OCI-LY7 (cell line): Measurements from ENCODE around the gene CIAO3. TPM values are rescaled to one million over a fixed set of nuclear protein-coding genes. Genes with fewer than 3 reads are reported as not detected.

ENCODE experiments used
- BruUV-seq: library from RNA; stranded (reverse); fragments of 400-500 nt; replicated peaks from 2 replicates; lab custom pipeline; 2021; lab: Mats Ljungman, UMichigan
- CTCF ChIA-PET: fragments of 300-600 bp; sonication (Branson Sonifier 250); formaldehyde crosslinking; loops from one replicate; lab custom pipeline; 2022; ENCODE audit warnings: antibody characterized with exemption; ENCODE audit not compliant: unreplicated experiment; lab: Charles Lee
- POLR2A ChIA-PET: fragments of 300-600 bp; sonication (Branson Sonifier 250); formaldehyde crosslinking; loops from one replicate; lab custom pipeline; 2022; ENCODE audit warnings: antibody characterized with exemption; lab: Charles Lee
- DNase-seq: peaks from one replicate; pipeline ENCODE4 v3.0.0-alpha.2; 2015; ENCODE audit warnings: low spot score
- H2AFZ ChIP-seq: fragments of 200-600 bp; sonication (generic), shearing (Covaris generic); 2 replicates; pipeline ENCODE4 v1.6.1; 2014; ENCODE audit warnings: mild to moderate bottlenecking, antibody characterized with exemption, low read length, moderate library complexity
- H3K27ac ChIP-seq: fragments of 200-600 bp; sonication (generic); 2 replicates; pipeline ENCODE4 v1.5.1; 2014; ENCODE audit warnings: mixed run types, low read depth, mild to moderate bottlenecking, moderate library complexity, low read length, inconsistent platforms; ENCODE audit not compliant: poor library complexity, severe bottlenecking
- H3K36me3 ChIP-seq: fragments of 200-600 bp; sonication (generic); 2 replicates; pipeline ENCODE4 v1.6.1; 2014; ENCODE audit warnings: mild to moderate bottlenecking, antibody characterized with exemption, low read length, moderate library complexity, mixed read lengths; ENCODE audit not compliant: insufficient read depth
- H3K4me1 ChIP-seq: fragments of 200-600 bp; sonication (generic); 2 replicates; pipeline ENCODE4 v1.5.1; 2014; ENCODE audit warnings: mild to moderate bottlenecking, low read length; ENCODE audit not compliant: insufficient read depth, poor library complexity, severe bottlenecking
- H3K4me2 ChIP-seq: fragments of 200-600 bp; sonication (generic); 2 replicates; pipeline ENCODE4 v1.6.1; 2014; ENCODE audit warnings: mild to moderate bottlenecking, low read length
- H3K4me3 ChIP-seq: fragments of 200-600 bp; sonication (generic); 2 replicates; pipeline ENCODE4 v1.5.1; 2014; ENCODE audit warnings: mild to moderate bottlenecking, low read depth, low read length; ENCODE audit not compliant: poor library complexity, severe bottlenecking
- H3K79me2 ChIP-seq: fragments of 200-600 bp; sonication (generic); 2 replicates; pipeline ENCODE4 v1.6.1; 2016; ENCODE audit warnings: low read depth, mild to moderate bottlenecking, low read length, moderate library complexity, mixed read lengths; ENCODE audit not compliant: insufficient read depth
- H3K9me2 ChIP-seq: fragments of 200-600 bp; sonication (generic); 2 replicates; pipeline ENCODE4 v1.6.1; 2016; ENCODE audit warnings: mild to moderate bottlenecking, low read length, mixed read lengths; ENCODE audit not compliant: insufficient read depth
- H3K9me3 ChIP-seq: fragments of 200-600 bp; sonication (generic); 2 replicates; pipeline ENCODE4 v1.6.1; 2014; ENCODE audit warnings: mild to moderate bottlenecking, mixed run types, low read length, mixed read lengths
- H4K20me1 ChIP-seq: fragments of 200-600 bp; sonication (generic); 2 replicates; pipeline ENCODE4 v1.6.1; 2014; ENCODE audit warnings: mild to moderate bottlenecking, antibody characterized with exemption, low read length, moderate library complexity, mixed read lengths; ENCODE audit not compliant: insufficient read depth
- EZH2phosphoT487 ChIP-seq: fragments of 200-600 bp; sonication (generic); IDR thresholded peaks from 2 replicates; pipeline ENCODE4 v1.6.1; 2018; ENCODE audit warnings: low read depth, borderline replicate concordance, mild to moderate bottlenecking, mixed run types, antibody characterized with exemption, low read length, moderate library complexity, mixed read lengths
- intact Hi-C: fragments of 100-400 bp; cut with micrococcal nuclease; formaldehyde crosslinking; loops from one replicate; pipeline ENCODE4 v1.10.0; 2022; ENCODE audit not compliant: unreplicated experiment
- total RNA-seq, 2 experiments: library from RNA; depleted of rRNA in 1 of 2; stranded (reverse); fragments of >200 nt in 1 of 2; shearing (Covaris generic) in 1 of 2; gene quantifications; 2 replicates each; pipeline ENCODE4 v1.2.3, GENCODE V29; 2014 to 2022
- TF ChIP-seq, protein P1 (sequence below): fragments of 200-600 bp; sonication (generic); conservative IDR thresholded peaks from 2 replicates; pipeline ENCODE4 v1.5.1; 2014; ENCODE audit warnings: mild to moderate bottlenecking, antibody characterized with exemption, low read length, moderate library complexity, mixed read lengths

Gene CIAO3
- total RNA-seq, 2 experiments from 2014 or later = 156 to 169 TPM

DNA sequence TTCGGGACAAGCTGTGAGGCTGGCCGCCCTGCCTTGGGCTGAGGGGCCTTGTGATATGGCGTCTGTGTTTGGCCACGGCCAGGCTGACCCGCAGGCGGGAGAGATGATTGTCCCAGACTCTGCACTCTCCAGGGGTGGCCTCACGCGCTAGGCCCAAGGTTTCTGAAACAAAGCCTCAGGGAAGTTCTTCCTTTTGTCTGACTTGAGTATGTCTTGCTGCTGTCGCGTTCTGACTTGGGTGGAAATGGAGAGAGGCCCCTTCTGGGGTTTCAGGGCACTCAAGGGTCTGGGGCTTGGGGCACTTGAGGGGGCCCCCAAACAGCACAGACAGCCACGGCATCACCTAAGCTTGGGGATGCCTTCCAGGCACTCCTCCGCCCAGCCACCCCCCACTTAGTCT is 29.7 kb downstream of the CIAO3 start:
- BruUV-seq = no TSS peak
- Histone ChIP-seq H3K9me2 (no peaks in the 10 kb centered on the region), H3K4me2 (no peak overlapping the region), H3K27ac (no peak overlapping the region), H2AFZ (no peak overlapping the region), H3K79me2 (no peaks in the 10 kb centered on the region), H3K4me3 (no peak overlapping the region), H4K20me1 (no peaks in the 10 kb centered on the region), H3K4me1 (peaks cover 12% of the 10 kb centered on the region), H3K36me3 (no peaks in the 10 kb centered on the region), H3K9me3 (no peaks in the 10 kb centered on the region)
- POLR2A ChIA-PET = no interaction called here
- intact Hi-C loops = loop anchor here (1.0 kb wide), 1 partner anchor 74 kb away; no protein-coding TSS in a partner anchor
- CTCF ChIA-PET = no interaction called here
- no peak for DNase-seq
- TF ChIP-seq EZH2phosphoT487 = no peak
- TF ChIP-seq, protein P1, sequence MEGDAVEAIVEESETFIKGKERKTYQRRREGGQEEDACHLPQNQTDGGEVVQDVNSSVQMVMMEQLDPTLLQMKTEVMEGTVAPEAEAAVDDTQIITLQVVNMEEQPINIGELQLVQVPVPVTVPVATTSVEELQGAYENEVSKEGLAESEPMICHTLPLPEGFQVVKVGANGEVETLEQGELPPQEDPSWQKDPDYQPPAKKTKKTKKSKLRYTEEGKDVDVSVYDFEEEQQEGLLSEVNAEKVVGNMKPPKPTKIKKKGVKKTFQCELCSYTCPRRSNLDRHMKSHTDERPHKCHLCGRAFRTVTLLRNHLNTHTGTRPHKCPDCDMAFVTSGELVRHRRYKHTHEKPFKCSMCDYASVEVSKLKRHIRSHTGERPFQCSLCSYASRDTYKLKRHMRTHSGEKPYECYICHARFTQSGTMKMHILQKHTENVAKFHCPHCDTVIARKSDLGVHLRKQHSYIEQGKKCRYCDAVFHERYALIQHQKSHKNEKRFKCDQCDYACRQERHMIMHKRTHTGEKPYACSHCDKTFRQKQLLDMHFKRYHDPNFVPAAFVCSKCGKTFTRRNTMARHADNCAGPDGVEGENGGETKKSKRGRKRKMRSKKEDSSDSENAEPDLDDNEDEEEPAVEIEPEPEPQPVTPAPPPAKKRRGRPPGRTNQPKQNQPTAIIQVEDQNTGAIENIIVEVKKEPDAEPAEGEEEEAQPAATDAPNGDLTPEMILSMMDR = no peak

DNA sequence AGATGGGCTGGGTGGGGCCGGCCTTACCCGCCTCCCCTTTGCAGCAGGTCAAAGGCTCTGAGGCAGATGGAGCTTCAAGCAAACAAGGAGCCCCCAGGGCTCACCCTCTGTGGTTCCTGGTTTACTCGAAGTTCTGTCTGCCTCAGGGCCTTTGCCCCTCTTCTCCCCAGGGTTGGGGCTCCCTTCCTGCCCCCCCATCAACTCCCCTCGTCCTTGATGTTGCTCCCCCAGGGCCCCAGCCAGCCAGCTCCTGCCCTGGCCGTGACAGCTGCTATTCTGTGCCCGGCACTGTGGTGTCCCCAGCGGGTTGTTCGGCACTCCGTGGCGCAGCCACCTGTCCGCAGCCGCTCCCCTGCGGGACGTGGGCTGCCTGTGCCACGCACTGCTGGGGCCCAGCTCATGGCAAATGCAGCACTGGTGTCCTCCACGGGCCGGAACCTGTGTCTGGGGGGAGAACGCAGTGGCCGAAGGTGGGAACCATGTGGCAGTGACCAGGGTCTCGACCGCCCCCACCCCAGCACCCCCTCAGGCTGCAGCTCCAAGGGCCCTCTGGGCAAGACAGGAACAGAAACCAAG is 30.2 kb downstream of the CIAO3 start:
- peaks cover 8% of the 10 kb centered on the region for H3K4me1 ChIP-seq
- no peak for DNase-seq
- H3K36me3 ChIP-seq = no peaks in the 10 kb centered on the region
- TF ChIP-seq EZH2phosphoT487 = no peak
- TF ChIP-seq, protein P1 = no peak
- ChIA-PET CTCF (no interaction called here), POLR2A (no interaction called here)
- H3K27ac ChIP-seq = no peak overlapping the region
- intact Hi-C loops = loop anchor here (1.0 kb wide), 1 partner anchor 75 kb away; no protein-coding TSS in a partner anchor
- no peaks in the 10 kb centered on the region for H3K79me2 ChIP-seq
- H2AFZ ChIP-seq = no peak overlapping the region
- H3K9me2 ChIP-seq = no peaks in the 10 kb centered on the region
- H3K4me3 ChIP-seq = no peak overlapping the region
- no peaks in the 10 kb centered on the region for H4K20me1 ChIP-seq
- H3K9me3 ChIP-seq = no peaks in the 10 kb centered on the region
- no TSS peak for BruUV-seq
- H3K4me2 ChIP-seq = no peak overlapping the region

DNA sequence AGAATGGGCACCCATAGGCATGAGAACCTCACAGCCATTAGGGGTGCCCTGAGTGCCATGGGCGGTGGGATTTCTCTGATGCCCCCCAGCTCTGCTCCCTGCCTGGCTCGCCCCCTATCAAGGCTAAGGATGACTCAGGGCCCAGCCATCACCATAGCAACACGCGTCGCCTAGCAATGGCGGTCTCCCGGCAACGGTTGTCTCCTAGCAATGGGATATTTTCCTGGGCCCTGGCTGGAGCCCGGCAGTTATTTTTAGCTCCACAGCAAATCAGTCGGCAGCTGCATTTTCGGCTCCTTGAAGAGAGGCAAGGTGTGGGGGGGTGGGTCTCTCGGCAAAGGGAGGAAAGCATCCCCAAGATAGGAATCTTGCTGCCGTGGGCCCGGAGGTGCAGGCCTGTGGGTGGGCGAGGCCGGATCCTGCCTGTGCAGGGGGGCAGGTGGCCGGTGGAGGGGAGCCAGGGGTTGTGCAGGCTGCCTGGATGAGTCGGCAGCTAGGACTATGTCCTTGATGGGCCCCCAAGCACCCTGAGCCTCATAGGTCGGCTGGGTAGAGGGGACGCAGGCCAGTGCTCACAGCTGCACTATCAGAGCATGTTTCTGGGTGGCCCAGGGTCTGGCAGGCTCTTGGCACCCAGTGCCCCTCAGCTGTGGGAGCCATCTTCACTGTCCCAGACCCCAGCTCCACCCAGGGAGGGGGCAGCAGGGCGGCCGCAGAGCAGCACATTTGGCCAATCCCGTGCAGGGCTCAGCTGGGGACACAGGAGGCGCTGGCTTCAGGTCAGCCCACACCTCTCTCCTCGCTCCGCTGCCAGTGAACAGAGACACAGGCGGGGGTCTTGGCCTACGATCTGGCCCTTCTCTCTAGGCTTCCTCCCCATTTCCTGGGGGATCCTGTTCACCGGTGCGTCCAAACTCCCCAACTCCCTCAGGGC is 31.0 kb downstream of the CIAO3 start:
- ChIA-PET CTCF (no interaction called here), POLR2A (no interaction called here)
- Histone ChIP-seq H3K27ac (no peak overlapping the region), H3K4me3 (no peak overlapping the region), H3K4me1 (peaks cover 8% of the 10 kb centered on the region), H3K79me2 (no peaks in the 10 kb centered on the region), H4K20me1 (no peaks in the 10 kb centered on the region), H3K36me3 (no peaks in the 10 kb centered on the region), H3K4me2 (no peak overlapping the region), H3K9me3 (no peaks in the 10 kb centered on the region), H3K9me2 (no peaks in the 10 kb centered on the region), H2AFZ (no peak overlapping the region)
- no TSS peak for BruUV-seq
- TF ChIP-seq, protein P1 = no peak
- TF ChIP-seq EZH2phosphoT487 = no peak
- intact Hi-C loops = no loop called here
- DNase-seq = no peak
